ENCODE measurements around the gene RGL2. TPM values are rescaled to one million over a fixed set of nuclear protein-coding genes. Genes with fewer than 3 reads are reported as not detected.

RGL2 gene
- total and polyA plus RNA-seq, 2 of the 13 experiments (the other 11 are each of a cell fraction or from before 2014, with no cell fraction given), result 22.9 to 47.4 TPM

DNA sequence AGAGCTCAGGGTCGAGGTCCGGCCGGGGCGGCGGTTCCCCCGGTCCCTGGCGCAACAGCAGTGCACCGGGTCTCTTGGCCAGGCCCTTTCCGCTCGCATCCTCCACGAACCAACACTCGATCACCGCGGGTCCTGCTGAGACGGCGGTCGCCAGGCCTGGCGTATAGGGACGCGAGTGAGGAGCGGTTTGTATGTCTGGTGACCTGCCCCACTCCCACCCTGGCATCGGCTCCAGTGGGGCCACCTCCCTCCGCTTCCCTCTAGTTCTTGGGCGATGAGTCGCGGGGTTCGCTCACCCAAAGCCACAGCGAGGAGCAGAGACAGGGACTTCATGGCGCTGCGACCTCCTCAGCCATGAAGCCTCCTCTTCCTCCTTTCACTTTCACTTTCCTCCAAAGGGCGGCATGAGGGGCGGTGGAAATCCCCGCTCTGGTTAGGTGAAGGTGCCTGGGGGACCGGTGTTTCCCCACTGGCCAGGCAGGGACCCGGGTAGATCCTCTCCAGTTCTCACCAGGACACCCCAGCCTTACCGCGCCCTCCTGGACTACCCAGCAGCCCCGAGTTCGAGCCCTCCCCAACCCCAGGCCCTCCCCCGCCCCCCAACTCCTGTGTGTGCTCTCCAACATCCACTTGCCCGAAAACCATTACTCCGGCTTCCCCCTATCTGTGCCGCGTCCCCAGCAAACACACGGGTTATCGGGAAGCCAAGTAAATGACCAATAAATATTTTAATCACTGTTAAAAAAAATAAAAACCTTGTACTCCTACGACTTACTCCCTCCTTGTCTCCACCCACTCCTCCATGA, 15.2 kb upstream of the RGL2 start, which contains the start of gene TAPBP (continued):
- TF ChIP-seq MNT (IDR thresholded peaks at IDR 0.05) (no peak), MLXIP (CRISPR knock-in tag; IDR thresholded peaks at IDR 0.05; ENCODE audit: borderline replicate concordance) (no peak), ETV5 (CRISPR knock-in tag; IDR thresholded peaks at IDR 0.05; ENCODE audit: borderline replicate concordance) (0 out of 2 replicates have a peak, but pooled peaks have one; percentile 22), ZNF737 (CRISPR knock-in tag; IDR thresholded peaks at IDR 0.05; ENCODE audit: borderline replicate concordance) (0 out of 2 replicates have a peak, but pooled peaks have one; percentile 54), ZNF335 (CRISPR knock-in tag; IDR thresholded peaks at IDR 0.05) (no peak; the same call in none of the 2 replicates), E2F5 (CRISPR knock-in tag; conservative IDR thresholded peaks at IDR 0.05) (peak; percentile 60; the same call in 1 of the 2 replicates), HOXA3 (CRISPR knock-in tag; IDR thresholded peaks at IDR 0.05) (peak; percentile 20; the same call in 1 of the 2 replicates), RBFOX2 (IDR thresholded peaks at IDR 0.05; ENCODE audit: low read depth, low read length) (peak; percentile 78), ZNF329 (CRISPR knock-in tag; IDR thresholded peaks at IDR 0.05; ENCODE audit: low read depth) (0 out of 2 replicates have a peak, but pooled peaks have one; percentile 34), ZNF772 (CRISPR knock-in tag; IDR thresholded peaks at IDR 0.05) (peak; percentile 81; the same call in 1 of the 2 replicates), HDAC1 (CRISPR knock-in tag; IDR thresholded peaks at IDR 0.05) (peak; percentile 74), ARID5B (CRISPR knock-in tag; IDR thresholded peaks at IDR 0.05) (0 out of 2 replicates have a peak, but pooled peaks have one; percentile 17), TGIF2 (CRISPR knock-in tag; IDR thresholded peaks at IDR 0.05) (peak; percentile 81), ERF (CRISPR knock-in tag; IDR thresholded peaks at IDR 0.05) (peak; percentile 14; the same call in 1 of the 2 replicates)
- TF ChIP-seq, protein P1, sequence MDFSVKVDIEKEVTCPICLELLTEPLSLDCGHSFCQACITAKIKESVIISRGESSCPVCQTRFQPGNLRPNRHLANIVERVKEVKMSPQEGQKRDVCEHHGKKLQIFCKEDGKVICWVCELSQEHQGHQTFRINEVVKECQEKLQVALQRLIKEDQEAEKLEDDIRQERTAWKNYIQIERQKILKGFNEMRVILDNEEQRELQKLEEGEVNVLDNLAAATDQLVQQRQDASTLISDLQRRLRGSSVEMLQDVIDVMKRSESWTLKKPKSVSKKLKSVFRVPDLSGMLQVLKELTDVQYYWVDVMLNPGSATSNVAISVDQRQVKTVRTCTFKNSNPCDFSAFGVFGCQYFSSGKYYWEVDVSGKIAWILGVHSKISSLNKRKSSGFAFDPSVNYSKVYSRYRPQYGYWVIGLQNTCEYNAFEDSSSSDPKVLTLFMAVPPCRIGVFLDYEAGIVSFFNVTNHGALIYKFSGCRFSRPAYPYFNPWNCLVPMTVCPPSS (IDR thresholded peaks at IDR 0.05), result no peak
- TF ChIP-seq, protein P2, sequence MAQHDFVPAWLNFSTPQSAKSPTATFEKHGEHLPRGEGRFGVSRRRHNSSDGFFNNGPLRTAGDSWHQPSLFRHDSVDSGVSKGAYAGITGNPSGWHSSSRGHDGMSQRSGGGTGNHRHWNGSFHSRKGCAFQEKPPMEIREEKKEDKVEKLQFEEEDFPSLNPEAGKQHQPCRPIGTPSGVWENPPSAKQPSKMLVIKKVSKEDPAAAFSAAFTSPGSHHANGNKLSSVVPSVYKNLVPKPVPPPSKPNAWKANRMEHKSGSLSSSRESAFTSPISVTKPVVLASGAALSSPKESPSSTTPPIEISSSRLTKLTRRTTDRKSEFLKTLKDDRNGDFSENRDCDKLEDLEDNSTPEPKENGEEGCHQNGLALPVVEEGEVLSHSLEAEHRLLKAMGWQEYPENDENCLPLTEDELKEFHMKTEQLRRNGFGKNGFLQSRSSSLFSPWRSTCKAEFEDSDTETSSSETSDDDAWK (CRISPR knock-in tag; IDR thresholded peaks at IDR 0.05), result no peak

Data from HepG2 (cell line).